NCI-H526 (cell line): ENCODE measurements around the gene CDH4.

Source experiments
- DNase-seq, 2 experiments: peaks; one replicate each; lab custom pipeline; 2025; lab: John Stamatoyannopoulos, UW

CDH4 gene

GRCh38 chr20:61650912-61651733 lies 399.1 kb downstream of the CDH4 start:
- DNase-seq = no peak

- DNase-seq = no peak
These were observed 400.1 kb downstream of the CDH4 start for GRCh38 chr20:61652146-61652545.

GRCh38 chr20:61654726-61655125 lies 402.7 kb downstream of the CDH4 start:
- no peak for DNase-seq

- DNase-seq = no peak
These were observed 403.5 kb downstream of the CDH4 start for GRCh38 chr20:61655591-61655990.

- DNase-seq = no peak
These were observed 404.1 kb downstream of the CDH4 start for GRCh38 chr20:61656198-61656597.

- no peak for DNase-seq
These were observed 405.8 kb downstream of the CDH4 start for GRCh38 chr20:61657721-61658377.

- no peak for DNase-seq
These were observed 406.5 kb downstream of the CDH4 start for GRCh38 chr20:61658563-61658962.

GRCh38 chr20:61659246-61659993 lies 407.4 kb downstream of the CDH4 start:
- no peak for DNase-seq

GRCh38 chr20:61659994-61660346 lies 407.9 kb downstream of the CDH4 start:
- DNase-seq = no peak

GRCh38 chr20:61660559-61660958 lies 408.5 kb downstream of the CDH4 start:
- DNase-seq = no peak

- no peak for DNase-seq
These were observed 409.0 kb downstream of the CDH4 start for GRCh38 chr20:61661025-61661424.

- no peak for DNase-seq
These were observed 409.5 kb downstream of the CDH4 start for GRCh38 chr20:61661583-61661982.

GRCh38 chr20:61662226-61662967 lies 410.3 kb downstream of the CDH4 start:
- DNase-seq = no peak

GRCh38 chr20:61662968-61663331 lies 410.9 kb downstream of the CDH4 start:
- no peak for DNase-seq

- DNase-seq = no peak
These were observed 411.7 kb downstream of the CDH4 start for GRCh38 chr20:61663521-61664425.

- no peak for DNase-seq
These were observed 412.7 kb downstream of the CDH4 start for GRCh38 chr20:61664556-61665320.

- DNase-seq = no peak
These were observed 413.7 kb downstream of the CDH4 start for GRCh38 chr20:61665528-61666470.

GRCh38 chr20:61666471-61666832 lies 414.4 kb downstream of the CDH4 start:
- no peak for DNase-seq

GRCh38 chr20:61667056-61667792 lies 415.2 kb downstream of the CDH4 start:
- no peak for DNase-seq
